Stimulated activated CD4-positive, alpha-beta T cell treated with anti-CD3 and anti-CD28 coated beads, Interleukin-12 subunit alpha, Interleukin-12 subunit beta, amount 100 ng/mL, for 4 hours (primary cell): Measurements from ENCODE around the gene ANXA7.
A peak's percentile ranks its signal among the peaks of the same experiment; 100 is the strongest.
"Not testable (repeated sequence)": the region's sequence is repeated elsewhere in the genome, so short reads cannot be mapped to it uniquely, and the experiment has no call there.

Experiments
- DNase-seq: peaks from one replicate; pipeline ENCODE4 v3.0.0-alpha.2; 2020

The ANXA7 gene

GRCh38 chr10:73407495-73407894 is 6.4 kb downstream of the ANXA7 start:
- DNase-seq: no peak

GRCh38 chr10:73406846-73407245 is 7.0 kb downstream of the ANXA7 start:
- no peak for DNase-seq

GRCh38 chr10:73405556-73405955 is 8.3 kb downstream of the ANXA7 start:
- DNase-seq: no peak

- DNase-seq: no peak
Observed at GRCh38 chr10:73404690-73405089, 9.2 kb downstream of the ANXA7 start.

- no peak for DNase-seq
Observed at GRCh38 chr10:73401636-73402035, 12.2 kb downstream of the ANXA7 start.

GRCh38 chr10:73399063-73399462 is 14.8 kb downstream of the ANXA7 start:
- no peak for DNase-seq

GRCh38 chr10:73398024-73398423 is 15.8 kb downstream of the ANXA7 start:
- no peak for DNase-seq

GRCh38 chr10:73394325-73394724 is 19.5 kb downstream of the ANXA7 start:
- not testable (repeated sequence) for DNase-seq

- DNase-seq: no peak
Observed at GRCh38 chr10:73388228-73388627, 25.6 kb downstream of the ANXA7 start.

GRCh38 chr10:73386583-73386982 is 27.3 kb downstream of the ANXA7 start:
- DNase-seq: no peak

- no peak for DNase-seq
Observed at GRCh38 chr10:73379064-73379748, 34.7 kb downstream of the ANXA7 start.

- DNase-seq: no peak
Observed at GRCh38 chr10:73376679-73377078, 37.2 kb downstream of the ANXA7 start.

GRCh38 chr10:73368238-73368637 is 45.6 kb downstream of the ANXA7 start:
- DNase-seq: no peak

- DNase-seq: no peak
Observed at GRCh38 chr10:73366381-73367298, 47.2 kb downstream of the ANXA7 start.

GRCh38 chr10:73364964-73365363 is 48.9 kb downstream of the ANXA7 start:
- no peak for DNase-seq

GRCh38 chr10:73359492-73359891 is 54.4 kb downstream of the ANXA7 start:
- no peak for DNase-seq

GRCh38 chr10:73358331-73359279 is 55.3 kb downstream of the ANXA7 start, which contains the start of gene CFAP70:
TSS of gene CFAP70 (minus strand) at chr10:73358864. CDS start at chr10:73354796, 4,068 bp downstream.
- DNase-seq: peak; percentile 83

GRCh38 chr10:73357821-73358220 is 56.0 kb downstream of the ANXA7 start:
- no peak for DNase-seq

- no peak for DNase-seq
Observed at GRCh38 chr10:73357166-73357565, 56.7 kb downstream of the ANXA7 start.

GRCh38 chr10:73344269-73344668 is 69.6 kb downstream of the ANXA7 start:
- no peak for DNase-seq

- no peak for DNase-seq
Observed at GRCh38 chr10:73340121-73340520, 73.7 kb downstream of the ANXA7 start.

- no peak for DNase-seq
Observed at GRCh38 chr10:73339436-73339835, 74.4 kb downstream of the ANXA7 start.
